Liver (tissue), 9 donors: ENCODE results near the gene LMAN2. TPM values are rescaled to one million over a fixed set of nuclear protein-coding genes. Genes with fewer than 3 reads are reported as not detected.

Experiments used
- DNase-seq: peaks from one replicate; pipeline ENCODE4 v3.0.0-alpha.2; 2017; ENCODE audit warnings: low spot score
- H3K27ac ChIP-seq, 2 donors: one replicate each; pipeline ENCODE4 v1.7.0; 2013; ENCODE audit warnings: inconsistent platforms in 2 of 2, low read length in 2 of 2, control low read depth in 1 of 2, low read depth in 1 of 2, mild to moderate bottlenecking in 1 of 2
- H3K27me3 ChIP-seq, 4 donors: one replicate each; pipeline versions ENCODE4 v1.6.1 to v1.7.0; 2013; ENCODE audit warnings: low read length in 3 of 4, inconsistent platforms in 1 of 4, mild to moderate bottlenecking in 1 of 4, moderate library complexity in 1 of 4; ENCODE audit not compliant: control insufficient read depth in 4 of 4, insufficient read depth in 4 of 4
- H3K36me3 ChIP-seq, 4 donors: one replicate each; pipeline versions ENCODE4 v1.6.1 to v1.7.0; 2013; ENCODE audit warnings: low read length in 3 of 4, mild to moderate bottlenecking in 3 of 4, low read depth in 1 of 4, moderate library complexity in 1 of 4; ENCODE audit not compliant: control insufficient read depth in 4 of 4, insufficient read depth in 3 of 4
- H3K4me1 ChIP-seq, 4 donors: one replicate each; pipeline versions ENCODE4 v1.6.1 to v1.7.0; 2013; ENCODE audit warnings: low read length in 3 of 4, mild to moderate bottlenecking in 3 of 4, moderate library complexity in 1 of 4; ENCODE audit not compliant: control insufficient read depth in 4 of 4, insufficient read depth in 4 of 4
- H3K4me3 ChIP-seq, 3 donors: one replicate each; pipeline versions ENCODE4 v1.6.1 to v1.7.0; 2013; ENCODE audit warnings: low read length in 3 of 3, control low read depth in 1 of 3, low read depth in 1 of 3, mild to moderate bottlenecking in 1 of 3
- H3K9ac ChIP-seq, 2 donors: one replicate each; pipeline ENCODE4 v1.7.0; 2013; ENCODE audit warnings: low read length in 2 of 2, mild to moderate bottlenecking in 2 of 2, moderate library complexity in 2 of 2, control low read depth in 1 of 2, low read depth in 1 of 2
- H3K9me3 ChIP-seq, 4 donors: one replicate each; pipeline versions ENCODE4 v1.6.1 to v1.7.0; 2013; ENCODE audit warnings: low read length in 3 of 4; ENCODE audit not compliant: control insufficient read depth in 4 of 4
- EGR1 ChIP-seq, 2 donors: IDR thresholded peaks; 2 replicates each; pipeline ENCODE4 v1.6.1; 2016 to 2018; ENCODE audit warnings: antibody characterized with exemption in 2 of 2, low read depth in 2 of 2
- FOXA2 ChIP-seq: IDR thresholded peaks from 2 replicates; pipeline ENCODE4 v1.6.1; 2016; ENCODE audit warnings: antibody characterized with exemption
- GABPA ChIP-seq, 2 donors: IDR thresholded peaks in 1 of 2; conservative IDR thresholded peaks in 1 of 2; 2 replicates each; pipeline ENCODE4 v1.6.1; 2016; ENCODE audit warnings: antibody characterized with exemption in 2 of 2, mild to moderate bottlenecking in 1 of 2, moderate library complexity in 1 of 2
- HNF4A ChIP-seq, 2 donors: conservative IDR thresholded peaks; 2 replicates each; pipeline ENCODE4 v1.6.1; 2016; ENCODE audit warnings: antibody characterized with exemption in 2 of 2, mild to moderate bottlenecking in 2 of 2
- HNF4G ChIP-seq: IDR thresholded peaks from 2 replicates; pipeline ENCODE4 v1.6.1; 2016; ENCODE audit warnings: antibody characterized with exemption
- JUND ChIP-seq, 2 donors: IDR thresholded peaks; 2 replicates each; pipeline ENCODE4 v1.6.1; 2016; ENCODE audit warnings: antibody characterized with exemption in 2 of 2
- NR2F2 ChIP-seq: IDR thresholded peaks from 2 replicates; pipeline ENCODE4 v1.6.1; 2016; ENCODE audit warnings: antibody characterized with exemption
- RAD21 ChIP-seq, 2 donors: IDR thresholded peaks; 2 replicates each; pipeline ENCODE4 v1.6.1; 2016; ENCODE audit warnings: antibody characterized with exemption in 2 of 2, mild to moderate bottlenecking in 2 of 2
- RXRA ChIP-seq, 2 donors: IDR thresholded peaks; 2 replicates each; pipeline ENCODE4 v1.6.1; 2017 to 2018; ENCODE audit warnings: antibody characterized with exemption in 2 of 2, mild to moderate bottlenecking in 1 of 2
- SP1 ChIP-seq: IDR thresholded peaks from 2 replicates; pipeline ENCODE4 v1.6.1; 2018; ENCODE audit warnings: antibody characterized with exemption, mild to moderate bottlenecking
- YY1 ChIP-seq: IDR thresholded peaks from 2 replicates; pipeline ENCODE4 v1.6.1; 2016; ENCODE audit warnings: antibody characterized with exemption, mild to moderate bottlenecking
- WGBS: extraction: QIAGEN DNeasy Blood & Tissue Kit; methylation state at CpG from one replicate; pipeline ENCODE4 v1.1.7; 2013; 5-methylcytosine and 5-hydroxymethylcytosine counted together
- polyA plus RNA-seq, 2 donors: library from polyadenylated mRNA; stranded (reverse) in 1 of 2; unstranded in 1 of 2; fragments of 200-250 nt in 1 of 2; fragments of >200 nt in 1 of 2; fragmentation: Nextera tagmentation in 1 of 2; extraction: Ambion mirVana in 1 of 2; gene quantifications; one replicate each; pipeline versions ENCODE4 v1.2.1 to v1.2.3, GENCODE V29; 2013 to 2015
- total RNA-seq, 2 donors: library from RNA; depleted of rRNA; stranded (reverse); fragments of >200 nt; gene quantifications; one replicate each; pipeline ENCODE4 v1.2.3, GENCODE V29; 2014
- TF ChIP-seq, protein P1 (sequence below): IDR thresholded peaks from 2 replicates; pipeline ENCODE4 v1.6.1; 2016; ENCODE audit warnings: antibody characterized with exemption
- TF ChIP-seq, protein P2 (sequence below): IDR thresholded peaks from 2 replicates; pipeline ENCODE4 v1.6.1; 2016; ENCODE audit warnings: antibody characterized with exemption
- TF ChIP-seq, protein P3 (sequence below): IDR thresholded peaks from 2 replicates; pipeline ENCODE4 v1.6.1; 2016; ENCODE audit warnings: antibody characterized with exemption, mild to moderate bottlenecking
- TF ChIP-seq, protein P4 (sequence below): fragments of 150-350 bp; IDR thresholded peaks from 2 replicates; pipeline ENCODE4 v1.5.1; 2017; ENCODE audit warnings: improper control_type of control experiment, low read depth, low read length; ENCODE audit not compliant: missing input control
- donor health status: healthy.
- donor health status: healthy.
- donor health status: healthy.
- donor health status: healthy.
- donor health status: healthy.

The LMAN2 gene
- total and polyA plus RNA-seq, 4 donors, result 243 to 478 (median 364) TPM

DNA sequence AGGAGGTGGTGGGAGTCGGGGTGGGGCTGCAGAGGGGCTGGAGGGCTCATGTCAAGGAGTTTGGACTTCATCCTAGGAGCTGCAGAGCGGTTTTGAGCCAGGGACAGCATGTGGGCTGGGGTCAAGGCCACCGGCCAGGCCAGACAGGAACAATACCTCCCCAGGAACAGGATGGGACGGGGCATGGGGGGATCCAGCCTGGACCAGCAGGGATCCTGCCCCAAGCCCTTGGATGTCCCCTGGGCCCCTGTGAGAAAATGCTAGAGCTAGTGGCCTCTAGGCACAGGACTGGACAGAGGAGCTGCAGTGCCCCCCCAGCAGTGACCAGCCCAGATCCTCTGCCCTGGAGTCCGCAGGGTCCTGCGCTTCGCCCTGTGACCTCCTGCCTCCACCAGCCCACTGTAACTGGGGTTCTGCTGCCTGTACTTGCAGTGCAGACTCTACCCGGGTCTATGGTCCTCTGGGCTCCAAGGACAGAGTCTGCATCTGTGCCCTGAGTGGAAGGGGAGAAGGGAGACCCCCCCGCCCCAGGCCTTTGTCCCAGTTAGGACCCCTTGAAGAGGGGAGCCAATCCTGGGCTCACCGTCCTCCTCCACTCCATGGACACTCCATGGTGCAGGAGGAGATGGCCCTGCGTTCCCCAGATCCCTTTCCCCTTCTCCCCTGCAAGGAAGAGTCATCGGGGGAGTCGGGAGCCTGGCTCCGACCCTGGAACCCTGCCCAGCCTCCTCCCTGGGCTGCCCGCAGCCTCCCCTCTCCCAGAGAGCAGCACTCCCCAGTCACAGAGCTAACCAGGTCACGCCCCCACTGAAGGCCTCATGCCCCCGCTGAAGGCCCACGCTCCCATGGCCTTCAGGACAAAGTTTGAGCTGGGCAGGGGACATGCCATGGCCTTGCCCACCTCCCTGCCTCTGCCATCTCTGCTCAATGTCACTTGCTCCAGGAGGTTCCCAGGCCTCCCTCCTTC lies 36.8 kb downstream of the LMAN2 start:
- H3K9ac ChIP-seq, result no peak overlapping the region
- H3K9me3 ChIP-seq, result no peaks in the 10 kb centered on the region
- no peaks in the 10 kb centered on the region for H3K27me3 ChIP-seq
- no peak overlapping the region for H3K27ac ChIP-seq
- no peaks in the 10 kb centered on the region for H3K36me3 ChIP-seq
- H3K4me1 ChIP-seq, result peaks cover 7 to 24% (median 17%) of the 10 kb centered on the region in 4 donors
- TF ChIP-seq RXRA (IDR thresholded peaks at IDR 0.05), result no peak
- TF ChIP-seq HNF4A (conservative IDR thresholded peaks at IDR 0.05), result no peak
- TF ChIP-seq, protein P1, sequence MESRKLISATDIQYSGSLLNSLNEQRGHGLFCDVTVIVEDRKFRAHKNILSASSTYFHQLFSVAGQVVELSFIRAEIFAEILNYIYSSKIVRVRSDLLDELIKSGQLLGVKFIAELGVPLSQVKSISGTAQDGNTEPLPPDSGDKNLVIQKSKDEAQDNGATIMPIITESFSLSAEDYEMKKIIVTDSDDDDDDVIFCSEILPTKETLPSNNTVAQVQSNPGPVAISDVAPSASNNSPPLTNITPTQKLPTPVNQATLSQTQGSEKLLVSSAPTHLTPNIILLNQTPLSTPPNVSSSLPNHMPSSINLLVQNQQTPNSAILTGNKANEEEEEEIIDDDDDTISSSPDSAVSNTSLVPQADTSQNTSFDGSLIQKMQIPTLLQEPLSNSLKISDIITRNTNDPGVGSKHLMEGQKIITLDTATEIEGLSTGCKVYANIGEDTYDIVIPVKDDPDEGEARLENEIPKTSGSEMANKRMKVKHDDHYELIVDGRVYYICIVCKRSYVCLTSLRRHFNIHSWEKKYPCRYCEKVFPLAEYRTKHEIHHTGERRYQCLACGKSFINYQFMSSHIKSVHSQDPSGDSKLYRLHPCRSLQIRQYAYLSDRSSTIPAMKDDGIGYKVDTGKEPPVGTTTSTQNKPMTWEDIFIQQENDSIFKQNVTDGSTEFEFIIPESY, result no peak
- no peak for TF ChIP-seq HNF4G
- TF ChIP-seq SP1, result no peak
- no peak for TF ChIP-seq RAD21 (IDR thresholded peaks at IDR 0.05)
- TF ChIP-seq, protein P2, sequence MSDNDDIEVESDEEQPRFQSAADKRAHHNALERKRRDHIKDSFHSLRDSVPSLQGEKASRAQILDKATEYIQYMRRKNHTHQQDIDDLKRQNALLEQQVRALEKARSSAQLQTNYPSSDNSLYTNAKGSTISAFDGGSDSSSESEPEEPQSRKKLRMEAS, result no peak
- DNase-seq, result no peak
- no peak overlapping the region for H3K4me3 ChIP-seq
- 89% methylated on average over 18 of the region's 18 CpGs for WGBS

DNA sequence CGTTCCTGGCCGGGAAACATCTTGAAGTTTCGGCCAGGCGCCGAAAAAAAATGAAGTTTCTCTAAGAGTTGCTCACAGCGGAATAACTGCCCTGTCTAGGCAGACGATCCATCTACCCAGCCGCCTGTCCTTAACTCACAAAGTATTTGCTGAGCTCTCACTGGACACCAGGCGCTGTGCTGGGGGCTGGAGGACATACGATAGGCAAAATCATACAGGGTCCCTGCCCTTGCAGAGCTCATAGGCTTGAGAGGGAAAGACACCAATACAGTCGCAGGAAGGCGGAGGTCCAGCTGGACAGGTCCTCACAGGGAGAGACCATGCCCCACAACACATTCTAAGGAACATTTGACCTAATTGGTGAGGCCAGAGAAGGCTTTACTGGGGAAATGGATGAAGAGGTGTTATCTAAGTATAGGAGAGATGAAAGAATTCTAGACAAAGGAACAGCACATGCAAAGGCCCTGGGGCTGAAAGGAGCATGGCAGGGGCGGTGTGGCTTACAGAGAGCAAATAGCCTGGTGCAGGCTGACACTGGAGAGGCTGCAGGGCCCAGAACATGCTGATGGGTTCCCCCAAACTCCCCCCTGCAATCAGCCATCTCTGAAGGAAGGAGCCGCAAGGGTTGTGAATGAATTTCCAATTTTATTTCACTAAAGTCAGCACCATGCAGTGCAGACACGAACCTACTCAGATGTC lies 37.8 kb downstream of the LMAN2 start:
- Histone ChIP-seq H3K4me3 (no peak overlapping the region), H3K9ac (no peak overlapping the region), H3K9me3 (no peaks in the 10 kb centered on the region), H3K4me1 (peaks cover 7 to 24% (median 17%) of the 10 kb centered on the region in 4 donors), H3K36me3 (no peaks in the 10 kb centered on the region), H3K27me3 (no peaks in the 10 kb centered on the region), H3K27ac (no peak overlapping the region)
- WGBS, result 96% methylated on average over 15 of the region's 15 CpGs
- TF ChIP-seq HNF4G (no peak), RXRA (IDR thresholded peaks at IDR 0.05) (no peak), FOXA2 (no peak), GABPA (IDR thresholded peaks at IDR 0.05 in 1 of 2, conservative IDR thresholded peaks at IDR 0.05 in 1 of 2) (no peak), EGR1 (IDR thresholded peaks at IDR 0.05; ENCODE audit: low read depth in 2 of 2) (no peak), JUND (IDR thresholded peaks at IDR 0.05) (no peak), HNF4A (conservative IDR thresholded peaks at IDR 0.05) (no peak), YY1 (no peak), NR2F2 (no peak), RAD21 (IDR thresholded peaks at IDR 0.05) (no peak), SP1 (no peak)
- TF ChIP-seq, protein P3, sequence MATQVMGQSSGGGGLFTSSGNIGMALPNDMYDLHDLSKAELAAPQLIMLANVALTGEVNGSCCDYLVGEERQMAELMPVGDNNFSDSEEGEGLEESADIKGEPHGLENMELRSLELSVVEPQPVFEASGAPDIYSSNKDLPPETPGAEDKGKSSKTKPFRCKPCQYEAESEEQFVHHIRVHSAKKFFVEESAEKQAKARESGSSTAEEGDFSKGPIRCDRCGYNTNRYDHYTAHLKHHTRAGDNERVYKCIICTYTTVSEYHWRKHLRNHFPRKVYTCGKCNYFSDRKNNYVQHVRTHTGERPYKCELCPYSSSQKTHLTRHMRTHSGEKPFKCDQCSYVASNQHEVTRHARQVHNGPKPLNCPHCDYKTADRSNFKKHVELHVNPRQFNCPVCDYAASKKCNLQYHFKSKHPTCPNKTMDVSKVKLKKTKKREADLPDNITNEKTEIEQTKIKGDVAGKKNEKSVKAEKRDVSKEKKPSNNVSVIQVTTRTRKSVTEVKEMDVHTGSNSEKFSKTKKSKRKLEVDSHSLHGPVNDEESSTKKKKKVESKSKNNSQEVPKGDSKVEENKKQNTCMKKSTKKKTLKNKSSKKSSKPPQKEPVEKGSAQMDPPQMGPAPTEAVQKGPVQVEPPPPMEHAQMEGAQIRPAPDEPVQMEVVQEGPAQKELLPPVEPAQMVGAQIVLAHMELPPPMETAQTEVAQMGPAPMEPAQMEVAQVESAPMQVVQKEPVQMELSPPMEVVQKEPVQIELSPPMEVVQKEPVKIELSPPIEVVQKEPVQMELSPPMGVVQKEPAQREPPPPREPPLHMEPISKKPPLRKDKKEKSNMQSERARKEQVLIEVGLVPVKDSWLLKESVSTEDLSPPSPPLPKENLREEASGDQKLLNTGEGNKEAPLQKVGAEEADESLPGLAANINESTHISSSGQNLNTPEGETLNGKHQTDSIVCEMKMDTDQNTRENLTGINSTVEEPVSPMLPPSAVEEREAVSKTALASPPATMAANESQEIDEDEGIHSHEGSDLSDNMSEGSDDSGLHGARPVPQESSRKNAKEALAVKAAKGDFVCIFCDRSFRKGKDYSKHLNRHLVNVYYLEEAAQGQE, result no peak
- TF ChIP-seq, protein P4, sequence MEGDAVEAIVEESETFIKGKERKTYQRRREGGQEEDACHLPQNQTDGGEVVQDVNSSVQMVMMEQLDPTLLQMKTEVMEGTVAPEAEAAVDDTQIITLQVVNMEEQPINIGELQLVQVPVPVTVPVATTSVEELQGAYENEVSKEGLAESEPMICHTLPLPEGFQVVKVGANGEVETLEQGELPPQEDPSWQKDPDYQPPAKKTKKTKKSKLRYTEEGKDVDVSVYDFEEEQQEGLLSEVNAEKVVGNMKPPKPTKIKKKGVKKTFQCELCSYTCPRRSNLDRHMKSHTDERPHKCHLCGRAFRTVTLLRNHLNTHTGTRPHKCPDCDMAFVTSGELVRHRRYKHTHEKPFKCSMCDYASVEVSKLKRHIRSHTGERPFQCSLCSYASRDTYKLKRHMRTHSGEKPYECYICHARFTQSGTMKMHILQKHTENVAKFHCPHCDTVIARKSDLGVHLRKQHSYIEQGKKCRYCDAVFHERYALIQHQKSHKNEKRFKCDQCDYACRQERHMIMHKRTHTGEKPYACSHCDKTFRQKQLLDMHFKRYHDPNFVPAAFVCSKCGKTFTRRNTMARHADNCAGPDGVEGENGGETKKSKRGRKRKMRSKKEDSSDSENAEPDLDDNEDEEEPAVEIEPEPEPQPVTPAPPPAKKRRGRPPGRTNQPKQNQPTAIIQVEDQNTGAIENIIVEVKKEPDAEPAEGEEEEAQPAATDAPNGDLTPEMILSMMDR, result no peak
- TF ChIP-seq, protein P1, result no peak
- TF ChIP-seq, protein P2, result no peak
- no peak for DNase-seq
